OCI-LY1 (cell line): Measurements from ENCODE around the gene USP16.

Experiments used
- H2AFZ ChIP-seq: fragments of 200-600 bp; sonication (generic), shearing (Covaris generic); 2 replicates; pipeline ENCODE4 v1.6.0; 2014; ENCODE audit warnings: antibody characterized with exemption, mild to moderate bottlenecking, low read length
- H3F3A ChIP-seq: fragments of 200-600 bp; sonication (generic), shearing (Covaris generic); 2 replicates; pipeline ENCODE4 v1.6.0; 2014; ENCODE audit warnings: mild to moderate bottlenecking, antibody characterized with exemption, low read length, moderate library complexity; ENCODE audit not compliant: insufficient read depth
- H3K27ac ChIP-seq: fragments of 200-600 bp; sonication (generic); 2 replicates; pipeline ENCODE4 v1.5.1; 2014; ENCODE audit warnings: low read length, mixed run types, mild to moderate bottlenecking, low read depth; ENCODE audit not compliant: poor library complexity, severe bottlenecking
- H3K27me3 ChIP-seq: fragments of 200-600 bp; sonication (generic); 2 replicates; pipeline ENCODE4 v1.6.0; 2014; ENCODE audit warnings: antibody characterized with exemption, mild to moderate bottlenecking, low read length, moderate library complexity; ENCODE audit not compliant: insufficient read depth
- H3K36me3 ChIP-seq: fragments of 200-600 bp; sonication (generic); 2 replicates; pipeline ENCODE4 v1.6.1; 2014; ENCODE audit warnings: mild to moderate bottlenecking, antibody characterized with exemption, low read length, moderate library complexity, mixed read lengths; ENCODE audit not compliant: insufficient read depth
- H3K4me1 ChIP-seq: fragments of 200-600 bp; sonication (generic); 2 replicates; pipeline ENCODE4 v1.5.1; 2014; ENCODE audit warnings: mild to moderate bottlenecking, low read length, moderate library complexity; ENCODE audit not compliant: insufficient read depth, severe bottlenecking
- H3K4me2 ChIP-seq: fragments of 200-600 bp; sonication (generic), shearing (Covaris generic); 2 replicates; pipeline ENCODE4 v1.6.1; 2014; ENCODE audit warnings: low read length
- H3K4me3 ChIP-seq: fragments of 200-600 bp; sonication (generic); 2 replicates; pipeline ENCODE4 v1.5.1; 2014; ENCODE audit warnings: low read length, low read depth, mild to moderate bottlenecking, mixed read lengths; ENCODE audit not compliant: poor library complexity, severe bottlenecking
- H3K79me2 ChIP-seq: fragments of 200-600 bp; shearing (Covaris generic); 2 replicates; pipeline ENCODE4 v1.6.1; 2016; ENCODE audit warnings: mixed run types, low read length, mixed read lengths; ENCODE audit not compliant: insufficient read depth
- H3K9ac ChIP-seq: fragments of 200-600 bp; sonication (generic), shearing (Covaris generic); 2 replicates; pipeline ENCODE4 v1.6.1; 2014; ENCODE audit warnings: mild to moderate bottlenecking, low read length, mixed read lengths
- H3K9me2 ChIP-seq: fragments of 200-600 bp; sonication (generic), shearing (Covaris generic); 2 replicates; pipeline ENCODE4 v1.6.1; 2014; ENCODE audit warnings: low read depth, mild to moderate bottlenecking, low read length, mixed read lengths
- H3K9me3 ChIP-seq: fragments of 200-600 bp; shearing (Covaris generic); 2 replicates; pipeline ENCODE4 v1.6.1; 2014; ENCODE audit warnings: low read length, mixed read lengths
- H4K20me1 ChIP-seq: fragments of 200-600 bp; sonication (generic), shearing (Covaris generic); 2 replicates; pipeline ENCODE4 v1.6.0; 2016; ENCODE audit warnings: mild to moderate bottlenecking, low read length; ENCODE audit not compliant: insufficient read depth
- EZH2 ChIP-seq: fragments of 200-600 bp; sonication (generic), shearing (Covaris generic); IDR thresholded peaks from 2 replicates; pipeline ENCODE4 v1.8.0; 2017; ENCODE audit warnings: borderline replicate concordance, mixed run types, mild to moderate bottlenecking, antibody characterized with exemption, low read length, moderate library complexity, mixed read lengths
- TF ChIP-seq, protein P1 (sequence below): fragments of 200-600 bp; sonication (generic), shearing (Covaris generic); IDR thresholded peaks from 2 replicates; pipeline ENCODE4 v1.5.1; 2017; ENCODE audit warnings: mild to moderate bottlenecking, antibody characterized with exemption, low read length, moderate library complexity, mixed read lengths

USP16 gene

DNA sequence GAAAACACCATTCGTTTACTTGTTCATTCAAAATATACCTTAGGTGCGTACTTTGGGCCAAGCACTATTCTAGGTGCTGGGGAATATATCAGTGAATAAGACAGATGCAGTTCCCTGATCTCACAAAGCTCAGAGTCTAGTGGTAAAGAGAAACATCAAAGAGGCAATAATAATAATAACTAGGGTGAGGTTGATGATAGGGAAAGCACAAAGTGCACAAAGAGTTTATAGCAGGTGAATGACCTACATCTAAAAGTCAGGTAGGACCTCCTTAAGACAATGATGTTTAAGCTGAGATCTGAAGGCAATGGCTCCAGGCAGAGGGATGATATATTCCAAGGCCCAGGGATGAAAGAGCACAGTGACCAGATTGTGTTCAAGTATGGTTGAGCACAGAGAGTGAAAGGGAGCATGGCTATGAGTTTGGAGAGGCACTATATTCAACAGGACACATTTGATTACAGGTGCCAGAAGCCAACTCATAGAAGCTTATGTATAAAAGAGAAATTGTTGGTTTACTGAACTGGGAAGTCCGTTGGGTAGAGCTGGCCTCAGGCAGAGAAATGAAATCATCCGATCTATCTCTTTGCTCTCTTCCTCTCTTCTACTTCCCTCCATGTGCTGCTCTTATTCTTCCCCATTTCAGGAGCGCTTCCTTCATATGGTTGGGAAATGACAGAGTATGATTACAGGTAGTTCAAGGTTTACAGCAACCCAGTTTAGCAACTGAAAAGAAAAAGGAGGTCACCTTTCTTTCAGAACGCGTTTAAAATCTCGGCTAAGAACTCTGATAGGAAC lies 71.9 kb downstream of the USP16 start:
- Histone ChIP-seq H3K4me3 (no peak overlapping the region), H3K9me3 (no peaks in the 10 kb centered on the region), H3K9ac (no peak overlapping the region), H3F3A (no peaks in the 10 kb centered on the region), H3K4me1 (no peaks in the 10 kb centered on the region), H3K27ac (no peak overlapping the region), H3K36me3 (no peaks in the 10 kb centered on the region), H4K20me1 (no peaks in the 10 kb centered on the region), H3K27me3 (no peaks in the 10 kb centered on the region), H2AFZ (no peak overlapping the region), H3K4me2 (no peak overlapping the region), H3K79me2 (no peaks in the 10 kb centered on the region), H3K9me2 (no peaks in the 10 kb centered on the region)
- TF ChIP-seq, protein P1, sequence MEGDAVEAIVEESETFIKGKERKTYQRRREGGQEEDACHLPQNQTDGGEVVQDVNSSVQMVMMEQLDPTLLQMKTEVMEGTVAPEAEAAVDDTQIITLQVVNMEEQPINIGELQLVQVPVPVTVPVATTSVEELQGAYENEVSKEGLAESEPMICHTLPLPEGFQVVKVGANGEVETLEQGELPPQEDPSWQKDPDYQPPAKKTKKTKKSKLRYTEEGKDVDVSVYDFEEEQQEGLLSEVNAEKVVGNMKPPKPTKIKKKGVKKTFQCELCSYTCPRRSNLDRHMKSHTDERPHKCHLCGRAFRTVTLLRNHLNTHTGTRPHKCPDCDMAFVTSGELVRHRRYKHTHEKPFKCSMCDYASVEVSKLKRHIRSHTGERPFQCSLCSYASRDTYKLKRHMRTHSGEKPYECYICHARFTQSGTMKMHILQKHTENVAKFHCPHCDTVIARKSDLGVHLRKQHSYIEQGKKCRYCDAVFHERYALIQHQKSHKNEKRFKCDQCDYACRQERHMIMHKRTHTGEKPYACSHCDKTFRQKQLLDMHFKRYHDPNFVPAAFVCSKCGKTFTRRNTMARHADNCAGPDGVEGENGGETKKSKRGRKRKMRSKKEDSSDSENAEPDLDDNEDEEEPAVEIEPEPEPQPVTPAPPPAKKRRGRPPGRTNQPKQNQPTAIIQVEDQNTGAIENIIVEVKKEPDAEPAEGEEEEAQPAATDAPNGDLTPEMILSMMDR, result no peak
- TF ChIP-seq EZH2, result no peak

DNA sequence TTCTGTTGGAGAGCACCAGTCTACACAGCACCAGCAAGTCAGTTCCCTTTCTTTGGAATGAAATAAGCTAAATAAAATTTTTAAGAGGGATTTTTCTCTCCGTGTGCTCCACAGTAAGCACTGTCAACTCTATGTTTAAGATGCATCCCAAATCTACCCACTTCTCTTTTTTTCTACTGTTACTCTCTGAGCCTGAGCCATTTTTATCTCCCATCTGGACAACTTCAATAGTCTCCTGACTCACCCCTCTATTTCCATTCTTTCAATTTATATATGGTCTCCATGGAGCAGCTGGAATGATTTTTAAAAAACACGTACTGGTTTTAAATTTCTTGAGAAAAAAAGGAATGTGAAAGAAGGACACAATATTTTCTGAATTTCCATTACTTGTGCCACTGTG lies 73.7 kb downstream of the USP16 start:
- Histone ChIP-seq H3K79me2 (no peaks in the 10 kb centered on the region), H3K4me2 (no peak overlapping the region), H3K4me1 (no peaks in the 10 kb centered on the region), H2AFZ (no peak overlapping the region), H3K9me2 (no peaks in the 10 kb centered on the region), H3K9ac (no peak overlapping the region), H3K27me3 (no peaks in the 10 kb centered on the region), H3F3A (no peaks in the 10 kb centered on the region), H3K27ac (no peak overlapping the region), H3K9me3 (no peaks in the 10 kb centered on the region), H3K4me3 (no peak overlapping the region), H4K20me1 (no peaks in the 10 kb centered on the region), H3K36me3 (no peaks in the 10 kb centered on the region)
- TF ChIP-seq, protein P1, result no peak
- no peak for TF ChIP-seq EZH2

DNA sequence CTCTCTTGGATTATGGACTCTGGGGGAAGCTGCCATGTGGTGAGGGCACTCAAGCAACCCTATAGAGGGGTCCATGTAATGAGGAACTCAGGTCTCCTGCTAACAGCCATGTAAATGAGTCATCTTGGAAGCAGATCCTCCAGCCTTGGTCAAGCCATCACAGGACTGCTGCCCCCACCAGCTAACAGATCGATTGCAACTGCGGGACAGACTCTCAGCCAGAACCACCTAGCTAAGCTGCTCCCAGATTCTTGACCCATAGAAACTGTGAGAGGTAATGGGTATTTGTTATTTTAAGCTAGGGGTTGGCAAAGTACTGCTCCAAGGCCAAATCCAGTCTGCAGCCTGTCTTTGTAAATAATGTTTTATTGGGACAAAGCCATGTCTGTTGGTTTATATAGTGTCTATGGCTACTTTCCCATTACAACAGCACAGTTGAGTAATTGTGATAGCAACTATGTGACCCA lies 78.4 kb downstream of the USP16 start:
- no peak overlapping the region for H2AFZ ChIP-seq
- H3F3A ChIP-seq, result no peaks in the 10 kb centered on the region
- no peaks in the 10 kb centered on the region for H3K79me2 ChIP-seq
- H3K27ac ChIP-seq, result no peak overlapping the region
- H3K9me2 ChIP-seq, result no peaks in the 10 kb centered on the region
- H3K4me2 ChIP-seq, result no peak overlapping the region
- no peaks in the 10 kb centered on the region for H3K4me1 ChIP-seq
- no peaks in the 10 kb centered on the region for H3K36me3 ChIP-seq
- H3K4me3 ChIP-seq, result no peak overlapping the region
- H3K9ac ChIP-seq, result no peak overlapping the region
- no peaks in the 10 kb centered on the region for H3K27me3 ChIP-seq
- TF ChIP-seq EZH2, result no peak
- TF ChIP-seq, protein P1, result no peak
- no peaks in the 10 kb centered on the region for H4K20me1 ChIP-seq
- H3K9me3 ChIP-seq, result no peaks in the 10 kb centered on the region
